ENCODE data around the gene TTC9C. TPM values are rescaled to one million over a fixed set of nuclear protein-coding genes. Genes with fewer than 3 reads are reported as not detected.
A peak's percentile ranks its signal among the peaks of the same experiment; 100 is the strongest.

Gene TTC9C
- total and polyA plus RNA-seq, 2 of the 13 experiments (the other 11 are each of a cell fraction or from before 2014, with no cell fraction given), result 28.0 to 36.4 TPM

- no peak for TF ChIP-seq ZNF264 (CRISPR knock-in tag; IDR thresholded peaks at IDR 0.05)
- TF ChIP-seq ZFP82 (CRISPR knock-in tag; IDR thresholded peaks at IDR 0.05; ENCODE audit: borderline replicate concordance), result no peak
- peak; percentile 42; the same call in 1 of the 2 replicates for TF ChIP-seq REPIN1 (CRISPR knock-in tag; IDR thresholded peaks at IDR 0.05; ENCODE audit: borderline replicate concordance, low read depth)
- no peak for TF ChIP-seq TSC22D2 (CRISPR knock-in tag; IDR thresholded peaks at IDR 0.05; ENCODE audit: borderline replicate concordance)
- TF ChIP-seq ZNF503 (CRISPR knock-in tag; IDR thresholded peaks at IDR 0.05), result no peak
- TF ChIP-seq GPN1 (CRISPR knock-in tag; IDR thresholded peaks at IDR 0.05; ENCODE audit: borderline replicate concordance), result no peak
- TF ChIP-seq SIX4 (CRISPR knock-in tag; IDR thresholded peaks at IDR 0.05), result no peak
- peak; percentile 75 for TF ChIP-seq BCL3 (CRISPR knock-in tag; IDR thresholded peaks at IDR 0.05)
- TF ChIP-seq RFX3 (CRISPR knock-in tag; IDR thresholded peaks at IDR 0.05), result peak; percentile 87
- TF ChIP-seq, protein P1, sequence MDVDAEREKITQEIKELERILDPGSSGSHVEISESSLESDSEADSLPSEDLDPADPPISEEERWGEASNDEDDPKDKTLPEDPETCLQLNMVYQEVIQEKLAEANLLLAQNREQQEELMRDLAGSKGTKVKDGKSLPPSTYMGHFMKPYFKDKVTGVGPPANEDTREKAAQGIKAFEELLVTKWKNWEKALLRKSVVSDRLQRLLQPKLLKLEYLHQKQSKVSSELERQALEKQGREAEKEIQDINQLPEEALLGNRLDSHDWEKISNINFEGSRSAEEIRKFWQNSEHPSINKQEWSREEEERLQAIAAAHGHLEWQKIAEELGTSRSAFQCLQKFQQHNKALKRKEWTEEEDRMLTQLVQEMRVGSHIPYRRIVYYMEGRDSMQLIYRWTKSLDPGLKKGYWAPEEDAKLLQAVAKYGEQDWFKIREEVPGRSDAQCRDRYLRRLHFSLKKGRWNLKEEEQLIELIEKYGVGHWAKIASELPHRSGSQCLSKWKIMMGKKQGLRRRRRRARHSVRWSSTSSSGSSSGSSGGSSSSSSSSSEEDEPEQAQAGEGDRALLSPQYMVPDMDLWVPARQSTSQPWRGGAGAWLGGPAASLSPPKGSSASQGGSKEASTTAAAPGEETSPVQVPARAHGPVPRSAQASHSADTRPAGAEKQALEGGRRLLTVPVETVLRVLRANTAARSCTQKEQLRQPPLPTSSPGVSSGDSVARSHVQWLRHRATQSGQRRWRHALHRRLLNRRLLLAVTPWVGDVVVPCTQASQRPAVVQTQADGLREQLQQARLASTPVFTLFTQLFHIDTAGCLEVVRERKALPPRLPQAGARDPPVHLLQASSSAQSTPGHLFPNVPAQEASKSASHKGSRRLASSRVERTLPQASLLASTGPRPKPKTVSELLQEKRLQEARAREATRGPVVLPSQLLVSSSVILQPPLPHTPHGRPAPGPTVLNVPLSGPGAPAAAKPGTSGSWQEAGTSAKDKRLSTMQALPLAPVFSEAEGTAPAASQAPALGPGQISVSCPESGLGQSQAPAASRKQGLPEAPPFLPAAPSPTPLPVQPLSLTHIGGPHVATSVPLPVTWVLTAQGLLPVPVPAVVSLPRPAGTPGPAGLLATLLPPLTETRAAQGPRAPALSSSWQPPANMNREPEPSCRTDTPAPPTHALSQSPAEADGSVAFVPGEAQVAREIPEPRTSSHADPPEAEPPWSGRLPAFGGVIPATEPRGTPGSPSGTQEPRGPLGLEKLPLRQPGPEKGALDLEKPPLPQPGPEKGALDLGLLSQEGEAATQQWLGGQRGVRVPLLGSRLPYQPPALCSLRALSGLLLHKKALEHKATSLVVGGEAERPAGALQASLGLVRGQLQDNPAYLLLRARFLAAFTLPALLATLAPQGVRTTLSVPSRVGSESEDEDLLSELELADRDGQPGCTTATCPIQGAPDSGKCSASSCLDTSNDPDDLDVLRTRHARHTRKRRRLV (CRISPR knock-in tag; IDR thresholded peaks at IDR 0.05), result peak; percentile 68; the same call in 1 of the 2 replicates
- TF ChIP-seq HOXD1 (CRISPR knock-in tag; IDR thresholded peaks at IDR 0.05), result no peak
- TF ChIP-seq, protein P2, sequence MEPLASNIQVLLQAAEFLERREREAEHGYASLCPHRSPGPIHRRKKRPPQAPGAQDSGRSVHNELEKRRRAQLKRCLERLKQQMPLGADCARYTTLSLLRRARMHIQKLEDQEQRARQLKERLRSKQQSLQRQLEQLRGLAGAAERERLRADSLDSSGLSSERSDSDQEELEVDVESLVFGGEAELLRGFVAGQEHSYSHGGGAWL (CRISPR knock-in tag; IDR thresholded peaks at IDR 0.05), result peak; percentile 67; the same call in 1 of the 2 replicates
- TF ChIP-seq TBP (CRISPR knock-in tag; IDR thresholded peaks at IDR 0.05), result no peak
- TF ChIP-seq, protein P3, sequence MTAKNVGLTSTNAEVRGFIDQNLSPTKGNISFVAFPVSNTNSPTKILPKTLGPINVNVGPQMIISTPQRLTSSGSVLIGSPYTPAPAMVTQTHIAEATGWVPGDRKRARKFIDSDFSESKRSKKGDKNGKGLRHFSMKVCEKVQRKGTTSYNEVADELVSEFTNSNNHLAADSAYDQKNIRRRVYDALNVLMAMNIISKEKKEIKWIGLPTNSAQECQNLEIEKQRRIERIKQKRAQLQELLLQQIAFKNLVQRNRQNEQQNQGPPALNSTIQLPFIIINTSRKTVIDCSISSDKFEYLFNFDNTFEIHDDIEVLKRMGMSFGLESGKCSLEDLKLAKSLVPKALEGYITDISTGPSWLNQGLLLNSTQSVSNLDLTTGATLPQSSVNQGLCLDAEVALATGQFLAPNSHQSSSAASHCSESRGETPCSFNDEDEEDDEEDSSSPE (CRISPR knock-in tag; IDR thresholded peaks at IDR 0.05), result no peak; the same call in 1 of the 2 replicates
- TF ChIP-seq, protein P4, sequence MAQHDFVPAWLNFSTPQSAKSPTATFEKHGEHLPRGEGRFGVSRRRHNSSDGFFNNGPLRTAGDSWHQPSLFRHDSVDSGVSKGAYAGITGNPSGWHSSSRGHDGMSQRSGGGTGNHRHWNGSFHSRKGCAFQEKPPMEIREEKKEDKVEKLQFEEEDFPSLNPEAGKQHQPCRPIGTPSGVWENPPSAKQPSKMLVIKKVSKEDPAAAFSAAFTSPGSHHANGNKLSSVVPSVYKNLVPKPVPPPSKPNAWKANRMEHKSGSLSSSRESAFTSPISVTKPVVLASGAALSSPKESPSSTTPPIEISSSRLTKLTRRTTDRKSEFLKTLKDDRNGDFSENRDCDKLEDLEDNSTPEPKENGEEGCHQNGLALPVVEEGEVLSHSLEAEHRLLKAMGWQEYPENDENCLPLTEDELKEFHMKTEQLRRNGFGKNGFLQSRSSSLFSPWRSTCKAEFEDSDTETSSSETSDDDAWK (CRISPR knock-in tag; IDR thresholded peaks at IDR 0.05), result no peak
- no peak for TF ChIP-seq NBN (conservative IDR thresholded peaks at IDR 0.05)
- TF ChIP-seq SOX5 (CRISPR knock-in tag; IDR thresholded peaks at IDR 0.05; ENCODE audit: borderline replicate concordance), result no peak
Measured at GRCh38 chr11:62705880-62706849, 22.1 kb upstream of the TTC9C start (continued).
